NCI-H82 (cell line): ENCODE data around the gene PSMA2.

Source experiments
- DNase-seq: peaks from one replicate; lab custom pipeline; 2025; lab: John Stamatoyannopoulos, UW

PSMA2 gene

GRCh38 chr7:42940985-42941847 is 9.2 kb upstream of the PSMA2 start:
- DNase-seq = peak; percentile 85

- no peak for DNase-seq
Measured at GRCh38 chr7:42939457-42940240, 7.7 kb upstream of the PSMA2 start.

GRCh38 chr7:42935861-42936260 is 3.9 kb upstream of the PSMA2 start:
- no peak for DNase-seq

DNA sequence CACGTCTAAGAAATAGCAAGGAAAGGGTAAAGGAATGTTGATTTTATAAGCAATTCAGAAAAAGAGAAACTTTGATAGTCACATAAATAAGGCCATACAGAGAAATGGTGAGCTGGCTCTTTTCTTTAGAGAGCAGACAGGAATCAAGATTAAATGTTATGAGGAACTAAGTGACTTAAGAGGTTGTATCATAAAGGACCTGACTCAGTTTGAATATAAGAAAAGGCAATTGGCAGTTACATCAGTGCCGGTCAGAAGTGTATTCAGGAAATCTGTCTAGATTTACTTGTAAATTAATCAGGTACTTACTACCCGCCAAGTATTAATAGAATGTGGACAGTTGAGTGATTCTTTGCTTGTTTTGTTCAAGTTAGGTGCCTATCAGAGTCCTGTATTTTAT is 2.3 kb upstream of the PSMA2 start:
- DNase-seq = no peak

DNA sequence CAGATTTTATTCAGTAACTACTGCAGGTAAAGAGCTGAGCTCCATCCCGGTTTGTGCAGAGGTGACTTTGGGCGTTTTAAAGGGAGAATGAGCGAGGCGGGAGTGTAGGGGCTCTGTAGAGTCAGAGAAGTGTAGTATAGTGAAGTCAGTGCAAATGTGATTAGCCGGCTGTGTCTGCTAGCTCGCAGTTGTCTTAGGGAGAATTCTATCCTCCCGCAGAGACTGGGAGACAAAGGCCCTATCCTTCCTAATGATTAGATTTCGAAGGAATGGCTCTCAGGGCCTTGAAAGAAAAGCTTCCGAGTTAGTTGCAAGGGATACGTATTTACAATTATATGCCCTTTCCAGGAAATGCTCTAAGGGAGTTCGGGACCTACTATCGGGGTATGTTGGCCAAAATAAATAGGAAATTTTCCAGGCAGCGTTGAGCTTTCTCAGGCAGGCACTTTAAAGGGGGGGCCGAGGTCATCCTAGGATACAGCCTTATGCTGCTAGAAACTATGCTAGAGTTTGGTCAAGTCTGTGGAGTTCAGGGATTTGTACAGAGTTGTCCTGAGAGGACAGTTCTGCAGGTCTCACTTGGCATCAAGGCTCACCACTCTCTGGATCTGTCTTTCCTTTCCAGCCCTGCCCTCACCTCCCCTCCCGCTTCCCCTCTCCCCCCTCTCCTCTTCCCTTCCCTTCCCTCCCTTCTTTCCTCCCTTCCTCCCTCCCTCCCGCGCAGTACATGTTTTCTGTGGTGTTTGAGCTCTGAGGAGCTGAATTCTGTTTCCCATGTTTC is 1.0 kb upstream of the PSMA2 start:
- peak; percentile 72 for DNase-seq

DNA sequence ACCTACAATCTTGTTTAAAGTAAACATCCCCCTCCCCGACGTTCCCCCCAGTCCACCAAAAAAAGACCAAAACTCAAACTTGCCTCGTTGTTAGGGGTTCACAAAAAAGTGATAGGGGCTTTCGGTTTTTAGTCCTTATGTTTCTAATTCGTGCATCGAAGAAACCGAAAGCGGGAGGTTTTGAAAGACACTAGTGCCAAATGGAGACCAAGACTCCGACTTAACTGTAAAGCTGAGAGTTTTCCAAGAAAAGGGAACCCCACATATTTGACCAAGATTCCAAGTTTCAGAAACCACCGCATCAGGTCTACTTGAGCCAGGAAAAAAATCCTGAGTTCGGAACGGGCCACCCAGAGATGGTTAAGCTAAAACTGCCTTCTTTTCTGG is 534 bp downstream of the PSMA2 start:
- DNase-seq = no peak

DNA sequence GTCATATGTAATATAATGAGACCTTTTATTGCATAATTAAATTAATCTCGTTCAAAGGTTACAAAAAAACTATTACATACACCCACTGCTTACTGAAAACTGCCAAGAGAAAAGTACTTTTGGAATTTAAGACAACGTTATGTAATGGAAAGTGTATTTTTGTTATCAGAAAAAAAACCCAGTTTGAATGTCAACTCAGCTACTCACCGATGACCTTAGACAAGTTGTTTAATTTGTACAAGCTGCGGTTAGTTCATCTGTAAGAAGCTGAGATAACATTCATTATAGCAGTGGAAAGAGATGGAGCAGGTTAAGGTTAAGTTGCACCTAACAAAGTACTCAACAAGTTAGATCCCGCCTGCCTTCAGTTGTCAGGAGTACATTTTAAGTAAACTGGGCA is 1.1 kb downstream of the PSMA2 start:
- DNase-seq = no peak

DNA sequence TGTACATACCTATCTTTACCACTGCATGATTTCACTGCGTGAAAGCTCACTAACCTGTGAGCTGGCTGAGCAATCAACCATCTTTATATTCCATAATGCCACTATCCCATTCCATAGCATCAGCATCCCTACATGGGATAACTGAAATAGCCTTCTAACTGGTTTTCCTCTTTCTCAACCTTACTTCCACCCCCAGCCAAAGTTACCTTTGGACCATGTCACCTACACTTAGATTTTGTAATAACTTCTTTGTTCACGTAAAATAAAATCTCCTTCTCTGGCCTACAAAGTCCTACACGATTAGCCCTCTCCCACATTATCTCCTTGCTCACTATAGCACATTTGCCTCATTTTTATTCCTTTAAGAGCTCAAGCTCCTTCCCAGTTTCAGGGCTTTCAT is 2.5 kb downstream of the PSMA2 start:
- DNase-seq = no peak

DNA sequence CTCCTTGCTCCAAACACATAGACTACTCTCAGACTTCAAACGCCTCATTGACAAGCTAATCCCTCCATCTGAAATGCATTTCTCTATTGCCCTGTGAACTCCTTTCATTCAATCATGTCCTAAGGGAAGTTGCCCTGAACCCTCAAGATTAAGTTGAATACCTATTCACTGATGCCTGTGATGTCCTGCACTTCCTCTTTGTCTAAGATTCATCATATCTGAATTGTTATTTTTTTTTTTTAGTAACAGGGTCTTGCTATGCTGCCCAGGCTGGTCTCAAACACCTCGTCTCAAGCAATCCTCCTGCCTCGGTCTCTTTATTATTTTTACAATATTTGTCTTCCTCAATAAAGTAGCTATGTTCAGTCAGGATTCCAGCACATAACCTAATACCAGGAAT is 3.2 kb downstream of the PSMA2 start:
- DNase-seq = no peak

DNA sequence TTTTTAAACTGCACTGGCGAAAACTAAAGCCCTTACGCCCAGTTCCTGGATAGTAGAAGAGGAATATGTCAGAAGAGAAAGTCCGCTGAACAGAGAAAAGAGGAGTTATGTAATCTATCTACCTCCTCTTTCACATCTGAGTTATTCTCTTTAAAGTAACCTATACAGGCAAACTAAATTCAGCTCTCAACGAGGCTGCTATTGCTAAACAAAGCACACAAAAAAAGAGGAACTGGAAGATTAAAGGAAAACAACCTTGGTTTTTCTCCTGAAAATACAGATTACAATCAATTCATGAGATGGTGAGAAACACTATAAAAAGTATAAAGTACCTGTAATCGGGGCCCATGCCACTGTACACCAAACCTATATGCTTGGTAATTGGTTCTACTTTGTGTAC is 5.8 kb downstream of the PSMA2 start:
- DNase-seq = no peak

DNA sequence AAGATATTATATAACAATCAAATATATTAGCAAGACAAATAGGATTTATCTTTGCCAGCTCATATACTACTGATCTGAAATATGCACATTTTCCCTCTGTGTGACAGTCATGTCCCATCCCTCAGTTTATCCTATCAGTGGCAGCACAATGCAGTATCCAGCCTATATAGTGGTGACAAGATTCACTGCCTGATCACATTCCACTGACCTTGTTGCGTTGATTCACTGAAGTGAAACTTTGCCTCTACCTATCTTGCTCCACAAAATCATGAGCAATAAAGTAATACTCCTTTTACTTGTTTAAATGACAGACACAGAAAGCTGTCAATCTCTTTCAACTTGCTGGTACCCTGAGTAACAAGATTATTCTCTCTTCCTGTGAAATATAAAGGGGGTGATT is 6.3 kb downstream of the PSMA2 start:
- DNase-seq = no peak

GRCh38 chr7:42924223-42924838 is 7.6 kb downstream of the PSMA2 start:
- no peak for DNase-seq

DNA sequence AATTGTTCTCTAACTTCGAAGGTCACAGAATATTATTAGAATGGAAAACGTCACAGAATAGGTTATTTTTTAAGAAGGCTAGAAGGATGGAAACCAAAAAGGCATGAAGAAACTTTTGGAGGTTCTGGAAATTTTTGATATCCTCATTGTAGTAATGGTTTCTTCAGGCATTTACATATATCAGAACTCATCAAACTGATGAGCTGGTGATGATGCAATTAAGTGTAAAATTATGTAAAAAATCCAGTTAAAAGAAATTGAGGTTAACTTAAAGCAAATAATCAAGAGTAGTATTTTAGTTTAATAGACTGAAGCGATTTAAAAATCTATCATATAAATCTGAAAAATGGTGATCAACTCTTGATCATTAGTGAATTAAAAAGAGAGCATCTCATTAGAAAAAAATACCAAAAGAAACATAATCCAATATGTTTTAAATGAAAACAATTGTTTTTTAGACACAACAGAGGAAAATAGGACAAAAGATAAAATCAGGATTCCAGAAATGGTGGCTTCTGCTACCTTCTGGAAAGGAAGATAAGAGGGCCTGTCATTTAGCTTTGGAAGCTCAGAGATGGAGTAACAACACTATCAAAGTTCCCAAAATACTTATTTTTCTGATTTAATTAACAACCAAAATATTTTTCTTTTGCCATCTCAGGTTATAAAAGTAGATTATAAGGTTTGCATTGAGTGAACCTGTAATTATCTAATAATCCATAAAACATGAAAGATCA is 9.8 kb downstream of the PSMA2 start:
- no peak for DNase-seq

DNA sequence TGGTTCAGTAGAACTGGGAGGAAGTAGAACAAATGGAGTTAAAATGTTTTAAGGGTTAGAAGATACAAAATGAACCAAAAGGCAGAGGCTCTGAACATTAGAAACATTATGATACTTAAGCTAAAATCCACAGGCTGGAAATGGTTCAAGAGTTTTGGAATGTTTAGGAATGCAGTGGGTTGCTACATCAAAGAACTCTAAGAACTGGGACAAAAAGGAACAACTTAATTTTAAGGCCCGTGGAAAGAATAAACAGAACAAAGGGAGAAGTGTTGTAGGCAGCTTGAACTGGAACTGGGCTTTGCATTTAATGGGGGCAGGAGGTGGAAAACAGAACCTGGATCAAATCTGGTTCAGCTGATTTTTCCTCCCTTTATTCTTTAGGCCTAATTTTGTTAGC is 16.6 kb downstream of the PSMA2 start:
- DNase-seq = no peak

- DNase-seq = no peak
Measured at GRCh38 chr7:42914421-42915045, 17.4 kb downstream of the PSMA2 start.

DNA sequence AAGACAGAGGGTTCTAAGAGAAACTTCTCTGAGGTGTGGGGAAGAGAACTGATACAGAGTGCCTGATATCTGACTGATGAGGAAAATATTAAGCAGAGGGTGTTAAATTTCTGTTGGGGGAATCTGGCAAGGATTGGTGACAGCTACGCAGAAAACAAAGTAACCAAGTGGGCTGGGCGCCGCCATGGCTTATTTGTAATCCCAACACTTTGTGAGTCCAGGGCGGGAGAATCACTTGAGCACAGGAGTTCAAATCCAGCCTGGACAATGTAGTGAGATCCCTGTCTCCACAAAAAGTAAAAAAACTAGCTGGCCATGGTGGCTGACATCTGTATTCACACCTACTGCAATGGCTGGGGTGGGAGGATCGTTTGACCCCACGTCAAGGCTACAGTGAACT is 18.0 kb downstream of the PSMA2 start:
- no peak for DNase-seq

- no peak for DNase-seq
Measured at GRCh38 chr7:42913591-42913990, 18.4 kb downstream of the PSMA2 start.

DNA sequence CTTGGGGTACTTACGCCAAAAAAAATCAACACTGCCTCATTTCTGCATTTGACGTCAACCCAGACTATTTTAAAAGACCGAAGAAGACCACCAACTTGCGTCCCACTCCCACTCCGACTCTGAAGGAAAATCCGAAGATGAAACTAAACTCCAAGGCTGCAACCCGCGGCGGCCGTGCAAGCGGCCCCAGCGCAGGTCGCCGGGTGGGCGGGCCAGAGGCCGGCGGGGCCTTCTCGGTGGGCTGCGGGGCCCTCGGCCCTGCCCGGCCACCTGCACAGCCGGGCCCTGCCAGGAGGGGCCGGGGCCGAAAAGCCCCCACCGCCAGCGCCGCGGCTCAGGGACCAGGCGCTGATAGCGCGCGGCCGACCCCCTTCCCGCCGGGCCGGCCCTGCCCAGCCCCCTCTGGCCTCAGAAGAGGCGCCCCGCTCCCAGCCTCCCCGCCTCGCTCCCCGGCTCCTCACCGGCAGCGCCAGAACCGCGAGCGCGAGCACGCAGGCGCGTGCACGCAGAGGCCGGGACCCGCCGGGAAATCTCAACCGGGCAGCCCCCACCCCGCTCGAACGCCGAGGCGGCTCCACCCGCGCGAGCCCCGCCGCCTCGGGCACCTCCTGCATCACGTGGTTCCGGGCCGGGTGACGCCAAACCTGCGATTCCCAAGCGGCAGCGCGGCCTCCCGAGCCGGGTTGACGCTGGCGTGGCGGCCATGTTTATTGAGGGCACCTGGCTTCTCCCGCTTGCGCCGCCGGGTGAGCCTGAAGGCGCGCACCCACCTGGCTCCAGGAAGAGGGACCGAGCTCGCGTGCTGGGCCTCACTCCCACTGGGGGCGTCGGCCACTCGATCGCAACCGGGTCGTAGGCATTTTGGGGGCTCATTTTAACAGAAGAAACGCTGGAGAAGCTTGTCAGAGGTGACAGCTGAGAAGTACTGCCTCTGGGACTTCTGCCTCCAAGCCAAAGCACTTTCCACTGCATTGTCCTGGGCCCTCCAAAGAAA is 20.2 kb downstream of the PSMA2 start, which contains the start of gene C7orf25:
Gene C7orf25 (minus strand): TSS at position 617 of the 994 bp plus-strand sequence. CDS start 1,170 bp downstream, outside the sequence.
- DNase-seq = peak; percentile 97

DNA sequence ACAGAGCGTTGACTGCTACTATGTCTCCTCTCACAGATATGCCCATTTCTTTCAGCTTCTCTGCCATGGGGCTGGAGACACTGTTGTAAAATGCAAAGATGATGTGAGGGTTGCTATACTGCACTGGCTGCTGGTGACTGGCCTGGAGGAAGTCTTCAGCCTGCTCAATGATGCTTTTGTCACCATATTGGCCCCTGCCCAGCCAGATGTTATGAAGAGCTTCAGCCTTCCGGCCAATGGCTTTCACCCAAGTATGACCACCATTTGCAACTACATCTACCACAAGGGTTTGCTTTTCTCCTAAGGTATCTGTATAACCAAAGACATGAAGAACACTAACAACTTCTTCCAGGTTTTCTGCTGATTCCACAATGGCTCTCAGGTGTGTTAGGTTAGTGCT is 21.7 kb downstream of the PSMA2 start:
- DNase-seq = no peak

GRCh38 chr7:42907316-42907715 is 24.7 kb downstream of the PSMA2 start:
- no peak for DNase-seq
